HepG2 (cell line): ENCODE results near the gene IPMK. TPM values are rescaled to one million over a fixed set of nuclear protein-coding genes. Genes with fewer than 3 reads are reported as not detected.
A peak's percentile ranks its signal among the peaks of the same experiment; 100 is the strongest.

ENCODE experiments used
- ATAC-seq: fragments of 200-7000 bp; cut with Tn5 transposase; 3 replicates; pipeline ENCODE4 v1.9.1; 2020; ENCODE audit warnings: mild to moderate bottlenecking, moderate library complexity
- BruUV-seq: library from RNA; stranded (reverse); fragments of 400-500 nt; replicated peaks from 2 replicates; lab custom pipeline; 2021; lab: Mats Ljungman, UMichigan
- CTCF ChIA-PET: fragments of 300-600 bp; formaldehyde crosslinking; extraction: SDS; loops from one replicate; lab custom pipeline; 2021; ENCODE audit warnings: low total read pairs, inconsistent platforms, low intra/inter-chr PET ratio; lab: Yijun Ruan, JAX
- POLR2A ChIA-PET: fragments of 350-600 bp; sonication (Branson Sonifier 250); formaldehyde crosslinking; loops from one replicate; lab custom pipeline; 2020; ENCODE audit warnings: antibody characterized with exemption, inconsistent platforms; lab: Yijun Ruan, JAX
- DNase-seq: peaks from one replicate; pipeline ENCODE4 v3.0.0-alpha.2; 2015; ENCODE audit warnings: low spot score
- FAIRE-seq: peaks from 3 replicates; lab custom pipeline; 2011; peaks lifted over from hg19 to GRCh38; lab: Jason Lieb, UNC
- H2AFZ ChIP-seq: one replicate; pipeline ENCODE4 v1.6.1; 2011; ENCODE audit warnings: low read length, inconsistent platforms
- H3K27ac ChIP-seq: fragments of 300-600 bp; 3 replicates; pipeline ENCODE4 v1.8.0; 2011; ENCODE audit warnings: mixed run types, mild to moderate bottlenecking, mixed read lengths, low read length, inconsistent platforms; ENCODE audit not compliant: insufficient read depth; ENCODE audit errors: extremely low read length
- H3K27me3 ChIP-seq, 2 experiments: fragments of 200-600 bp in 1 of 2; 2 replicates in 1 of 2; 3 replicates in 1 of 2; pipeline versions ENCODE4 v1.6.0 to v1.8.0; 2011; ENCODE audit warnings: low read length in 2 of 2, mild to moderate bottlenecking in 2 of 2, moderate library complexity in 2 of 2, inconsistent platforms in 1 of 2; ENCODE audit not compliant: insufficient read depth in 2 of 2, control insufficient read depth in 1 of 2
- H3K36me3 ChIP-seq, 2 experiments: fragments of 200-600 bp in 1 of 2; replicated peaks in 1 of 2; 2 replicates in 1 of 2; 3 replicates in 1 of 2; pipeline versions ENCODE4 v1.5.1 to v1.8.0; 2011; ENCODE audit warnings: low read length in 2 of 2, inconsistent platforms in 1 of 2; ENCODE audit not compliant: insufficient read depth in 2 of 2, control insufficient read depth in 1 of 2
- H3K4me1 ChIP-seq: 2 replicates; pipeline ENCODE4 v1.5.1; 2012; ENCODE audit warnings: low read length, inconsistent platforms; ENCODE audit not compliant: insufficient read depth
- H3K4me2 ChIP-seq: 2 replicates; pipeline ENCODE4 v1.6.0; 2011; ENCODE audit warnings: low read depth, low read length, inconsistent platforms
- H3K4me3 ChIP-seq, 3 experiments: fragments of 200-600 bp in 1 of 3; sonication (generic), shearing (Covaris generic) in 1 of 3; replicated peaks in 1 of 3; 2 replicates each; pipeline ENCODE4 v1.5.1; 2011 to 2016; ENCODE audit warnings: low read length in 3 of 3, inconsistent platforms in 2 of 3, low read depth in 2 of 3, mild to moderate bottlenecking in 2 of 3, control low read depth in 1 of 3, mixed read lengths in 1 of 3; ENCODE audit not compliant: insufficient read depth in 1 of 3
- H3K79me2 ChIP-seq: one replicate; pipeline ENCODE4 v1.6.1; 2011; ENCODE audit warnings: low read length, inconsistent platforms; ENCODE audit not compliant: insufficient read depth
- H3K9ac ChIP-seq: 2 replicates; pipeline ENCODE4 v1.6.0; 2011; ENCODE audit warnings: mild to moderate bottlenecking, low read depth, low read length, inconsistent platforms; ENCODE audit not compliant: insufficient read depth
- H3K9me3 ChIP-seq: 2 replicates; pipeline ENCODE4 v1.5.1; 2012; ENCODE audit warnings: mild to moderate bottlenecking, low read length
- H4K20me1 ChIP-seq: 2 replicates; pipeline ENCODE4 v1.6.0; 2011; ENCODE audit warnings: inconsistent platforms, mild to moderate bottlenecking, low read length, moderate library complexity; ENCODE audit not compliant: insufficient read depth
- ATM ChIP-seq: fragments of 450-650 bp; IDR thresholded peaks from 2 replicates; pipeline ENCODE4 v1.7.1; 2017; ENCODE audit warnings: mild to moderate bottlenecking, borderline replicate concordance
- CBFB ChIP-seq: sonication (generic); formaldehyde crosslinking; IDR thresholded peaks from 2 replicates; pipeline ENCODE4 v1.4.0; 2020; ENCODE audit warnings: missing genetic modification reagents
- EHMT2 ChIP-seq: fragments of 200-600 bp; sonication (generic); IDR thresholded peaks from 2 replicates; pipeline ENCODE4 v1.7.0; 2017; ENCODE audit warnings: antibody characterized with exemption, low read depth, low read length, borderline replicate concordance
- ETV6 ChIP-seq: sonication (generic); formaldehyde crosslinking; conservative IDR thresholded peaks from 2 replicates; pipeline ENCODE4 v1.4.0; 2020; ENCODE audit warnings: missing genetic modification reagents
- IRF2 ChIP-seq: IDR thresholded peaks from 2 replicates; pipeline ENCODE4 v1.6.1; 2018; ENCODE audit warnings: missing genetic modification reagents, missing compliant biosample characterization
- MIER2 ChIP-seq: IDR thresholded peaks from 2 replicates; pipeline ENCODE4 v1.6.1; 2016; ENCODE audit warnings: missing biosample characterization, missing genetic modification reagents
- NFE2L1 ChIP-seq: sonication (generic); formaldehyde crosslinking; IDR thresholded peaks from 2 replicates; pipeline ENCODE4 v1.4.0; 2020; ENCODE audit warnings: missing genetic modification reagents, mild to moderate bottlenecking, borderline replicate concordance
- REST ChIP-seq, 2 experiments: IDR thresholded peaks; 2 replicates each; pipeline ENCODE4 v1.6.1; 2011 to 2012; ENCODE audit warnings: low read length in 2 of 2, borderline replicate concordance in 1 of 2, low read depth in 1 of 2, mild to moderate bottlenecking in 1 of 2, moderate library complexity in 1 of 2
- TBX2 ChIP-seq: sonication (generic); formaldehyde crosslinking; IDR thresholded peaks from 2 replicates; pipeline ENCODE4 v1.5.0; 2020; ENCODE audit warnings: missing genetic modification reagents, mild to moderate bottlenecking, borderline replicate concordance
- U2AF2 ChIP-seq: fragments of 200-400 bp; formaldehyde crosslinking; IDR thresholded peaks from 2 replicates; pipeline ENCODE4 v1.6.1; 2017; ENCODE audit warnings: low read depth, mild to moderate bottlenecking, low read length
- ZNF331 ChIP-seq: sonication (generic); formaldehyde crosslinking; IDR thresholded peaks from 2 replicates; pipeline ENCODE4 v1.4.0; 2020; ENCODE audit warnings: missing genetic modification reagents
- WGBS: methylation state at CpG from one replicate; pipeline ENCODE4 v1.1.6; 2017; ENCODE audit warnings: low lambda C conversion rate; 5-methylcytosine and 5-hydroxymethylcytosine counted together
- in situ Hi-C: cut with HindIII; loops from 2 replicates; pipeline ENCODE4 v1.10.0; 2017; ENCODE audit warnings: low pct_unique_long_range_greater_than_20kb; ENCODE audit not compliant: extremely low pct_ligation_motif_present
- intact Hi-C: fragments of 100-400 bp; cut with micrococcal nuclease; formaldehyde crosslinking; loops from one replicate; pipeline ENCODE4 v1.10.0; 2022; ENCODE audit not compliant: unreplicated experiment
- polyA plus RNA-seq, 8 experiments: library from polyadenylated mRNA; depleted of rRNA in 3 of 8; stranded (reverse) in 7 of 8; unstranded in 1 of 8; fragments of >200 nt; fragmentation: Illumina TruSeq in 4 of 8; extraction: Trizol in 4 of 8; gene quantifications; 2 replicates each; pipeline versions ENCODE4 v1.2.1 to v1.2.3, GENCODE V29; 2011 to 2016; ENCODE audit warnings: low read depth in 4 of 8, missing spikeins in 1 of 8, mixed read lengths in 1 of 8; ENCODE audit not compliant: insufficient read depth in 1 of 8
- total RNA-seq, 5 experiments: library from RNA; depleted of rRNA; stranded (reverse); fragments of >200 nt; fragmentation: Illumina TruSeq; extraction: Trizol; gene quantifications; 2 replicates each; pipeline ENCODE4 v1.2.3, GENCODE V29; 2016; ENCODE audit warnings: low read depth in 1 of 5

Gene IPMK
- total and polyA plus RNA-seq, 2 of the 13 experiments (the other 11 are each of a cell fraction or from before 2014, with no cell fraction given): 2.7 to 3.9 TPM

DNA sequence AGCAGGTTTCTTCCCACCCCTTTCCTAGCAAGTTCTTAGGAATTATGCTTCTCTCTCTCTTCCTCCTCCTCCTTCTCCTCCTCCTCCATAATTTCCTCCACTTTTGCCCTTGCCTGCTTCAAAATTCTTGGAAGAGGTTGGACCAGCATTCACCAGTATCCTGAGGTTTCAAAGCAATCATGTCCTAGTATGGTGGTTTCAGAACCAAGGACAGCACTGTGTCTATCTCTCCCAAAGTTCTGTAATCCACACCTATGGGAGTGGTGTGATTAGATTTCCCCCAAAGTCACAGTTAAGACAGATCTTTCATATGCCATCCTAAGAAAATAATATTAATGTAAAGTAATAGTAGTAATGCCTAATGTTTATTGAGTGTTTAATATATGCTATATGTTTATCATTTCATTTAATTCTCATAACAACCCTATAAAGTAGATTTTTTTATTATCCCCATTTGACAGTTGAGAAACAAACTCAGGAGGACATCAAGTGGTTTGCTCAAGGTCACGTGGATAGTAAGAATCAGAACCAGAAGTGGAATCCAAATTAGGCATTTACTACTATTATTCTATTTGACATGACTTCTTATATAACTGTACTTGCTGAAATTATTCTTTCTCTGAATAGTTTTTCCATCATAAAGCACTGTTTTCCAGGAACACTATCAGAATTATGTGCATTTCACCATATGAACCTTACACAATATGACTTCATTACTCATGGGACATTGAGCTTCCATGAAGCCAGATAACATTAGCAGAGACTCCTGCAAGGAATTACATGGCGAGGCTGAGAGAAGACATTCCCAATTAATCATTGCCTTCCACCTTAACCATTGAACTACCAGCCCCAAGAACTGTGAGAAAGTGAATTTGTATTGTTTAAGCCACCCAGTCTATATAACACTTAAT is 91.4 kb downstream of the IPMK start:
- no peaks in the 10 kb centered on the region for H3K9me3 ChIP-seq
- no peaks in the 10 kb centered on the region for H3K4me1 ChIP-seq
- H3K79me2 ChIP-seq: no peaks in the 10 kb centered on the region
- in situ Hi-C loops: no loop called here
- H3K9ac ChIP-seq: no peak overlapping the region
- no peaks in the 10 kb centered on the region for H3K36me3 ChIP-seq
- no peak overlapping the region for H2AFZ ChIP-seq
- BruUV-seq: no TSS peak
- H3K4me2 ChIP-seq: no peak overlapping the region
- H4K20me1 ChIP-seq: no peaks in the 10 kb centered on the region
- no peak overlapping the region for H3K4me3 ChIP-seq
- intact Hi-C loops: loop anchor here (5.0 kb wide), 1 partner anchor 211 kb away; the partner anchor contains the start of gene TFAM
- TF ChIP-seq IRF2 (CRISPR knock-in tag) (no peak), EHMT2 (0 out of 2 replicates have a peak, but pooled peaks have one; percentile 38), ETV6 (CRISPR knock-in tag) (no peak), U2AF2 (no peak), NFE2L1 (no peak), CBFB (CRISPR knock-in tag) (no peak), MIER2 (peak; percentile 95), ATM (no peak), TBX2 (CRISPR knock-in tag) (no peak), REST (IDR thresholded peaks at IDR 0.05; ENCODE audit: borderline replicate concordance in 1 of 2, low read depth in 1 of 2, low read length in 2 of 2) (peak; percentile 57 to 95), ZNF331 (no peak)
- ATAC-seq (peak; percentile 35; the same call in 1 of the 3 replicates), DNase-seq (no peak), FAIRE-seq (no peak)
- no peak overlapping the region for H3K27ac ChIP-seq
- ChIA-PET CTCF (interaction anchor here (4.6 kb wide), 1 partner anchor 115 kb away, joined by 56 read pairs; no protein-coding TSS in a partner anchor), POLR2A (no interaction called here)
- H3K27me3 ChIP-seq: no peaks in the 10 kb centered on the region; a peak in 1 of 5 replicates
- WGBS: 1% methylated on average over 2 of the region's 2 CpGs
